Loucy (cell line): ENCODE data around the gene ITGB3.

ENCODE experiments used
- EZH2phosphoT487 ChIP-seq: fragments of 200-600 bp; IDR thresholded peaks from 2 replicates; pipeline ENCODE4 v1.6.1; 2018; ENCODE audit warnings: antibody characterized with exemption, mild to moderate bottlenecking, moderate library complexity, borderline replicate concordance
- TF ChIP-seq, protein P1 (sequence below): fragments of 200-600 bp; sonication (generic); conservative IDR thresholded peaks from 2 replicates; pipeline ENCODE4 v1.5.1; 2014; ENCODE audit warnings: mild to moderate bottlenecking, antibody characterized with exemption, low read length

- TF ChIP-seq, protein P1, sequence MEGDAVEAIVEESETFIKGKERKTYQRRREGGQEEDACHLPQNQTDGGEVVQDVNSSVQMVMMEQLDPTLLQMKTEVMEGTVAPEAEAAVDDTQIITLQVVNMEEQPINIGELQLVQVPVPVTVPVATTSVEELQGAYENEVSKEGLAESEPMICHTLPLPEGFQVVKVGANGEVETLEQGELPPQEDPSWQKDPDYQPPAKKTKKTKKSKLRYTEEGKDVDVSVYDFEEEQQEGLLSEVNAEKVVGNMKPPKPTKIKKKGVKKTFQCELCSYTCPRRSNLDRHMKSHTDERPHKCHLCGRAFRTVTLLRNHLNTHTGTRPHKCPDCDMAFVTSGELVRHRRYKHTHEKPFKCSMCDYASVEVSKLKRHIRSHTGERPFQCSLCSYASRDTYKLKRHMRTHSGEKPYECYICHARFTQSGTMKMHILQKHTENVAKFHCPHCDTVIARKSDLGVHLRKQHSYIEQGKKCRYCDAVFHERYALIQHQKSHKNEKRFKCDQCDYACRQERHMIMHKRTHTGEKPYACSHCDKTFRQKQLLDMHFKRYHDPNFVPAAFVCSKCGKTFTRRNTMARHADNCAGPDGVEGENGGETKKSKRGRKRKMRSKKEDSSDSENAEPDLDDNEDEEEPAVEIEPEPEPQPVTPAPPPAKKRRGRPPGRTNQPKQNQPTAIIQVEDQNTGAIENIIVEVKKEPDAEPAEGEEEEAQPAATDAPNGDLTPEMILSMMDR, result no peak
- TF ChIP-seq EZH2phosphoT487, result no peak
These were observed 48.8 kb upstream of the ITGB3 start for GRCh38 chr17:47204722-47205418.
